IPS-18a (cell line): Measurements from ENCODE around the gene CENPF.
A peak's percentile ranks its signal among the peaks of the same experiment; 100 is the strongest.

Experiments
- H3K27ac ChIP-seq: one replicate; pipeline ENCODE4 v1.5.1; 2013; ENCODE audit warnings: low read length
- H3K27me3 ChIP-seq: one replicate; pipeline ENCODE4 v1.6.1; 2013; ENCODE audit warnings: mild to moderate bottlenecking, low read length; ENCODE audit not compliant: control insufficient read depth, insufficient read depth
- H3K36me3 ChIP-seq: one replicate; pipeline ENCODE4 v1.6.1; 2013; ENCODE audit warnings: low read depth, low read length; ENCODE audit not compliant: control insufficient read depth
- H3K4me1 ChIP-seq: one replicate; pipeline ENCODE4 v1.6.1; 2013; ENCODE audit warnings: low read depth, low read length; ENCODE audit not compliant: control insufficient read depth
- H3K4me3 ChIP-seq: one replicate; pipeline ENCODE4 v1.5.1; 2013; ENCODE audit warnings: low read length
- H3K9ac ChIP-seq: one replicate; pipeline ENCODE4 v1.6.1; 2013; ENCODE audit warnings: mild to moderate bottlenecking, low read length, moderate library complexity
- H3K9me3 ChIP-seq: one replicate; pipeline ENCODE4 v1.6.1; 2013; ENCODE audit warnings: low read depth, low read length; ENCODE audit not compliant: control insufficient read depth

CENPF gene, protein sequence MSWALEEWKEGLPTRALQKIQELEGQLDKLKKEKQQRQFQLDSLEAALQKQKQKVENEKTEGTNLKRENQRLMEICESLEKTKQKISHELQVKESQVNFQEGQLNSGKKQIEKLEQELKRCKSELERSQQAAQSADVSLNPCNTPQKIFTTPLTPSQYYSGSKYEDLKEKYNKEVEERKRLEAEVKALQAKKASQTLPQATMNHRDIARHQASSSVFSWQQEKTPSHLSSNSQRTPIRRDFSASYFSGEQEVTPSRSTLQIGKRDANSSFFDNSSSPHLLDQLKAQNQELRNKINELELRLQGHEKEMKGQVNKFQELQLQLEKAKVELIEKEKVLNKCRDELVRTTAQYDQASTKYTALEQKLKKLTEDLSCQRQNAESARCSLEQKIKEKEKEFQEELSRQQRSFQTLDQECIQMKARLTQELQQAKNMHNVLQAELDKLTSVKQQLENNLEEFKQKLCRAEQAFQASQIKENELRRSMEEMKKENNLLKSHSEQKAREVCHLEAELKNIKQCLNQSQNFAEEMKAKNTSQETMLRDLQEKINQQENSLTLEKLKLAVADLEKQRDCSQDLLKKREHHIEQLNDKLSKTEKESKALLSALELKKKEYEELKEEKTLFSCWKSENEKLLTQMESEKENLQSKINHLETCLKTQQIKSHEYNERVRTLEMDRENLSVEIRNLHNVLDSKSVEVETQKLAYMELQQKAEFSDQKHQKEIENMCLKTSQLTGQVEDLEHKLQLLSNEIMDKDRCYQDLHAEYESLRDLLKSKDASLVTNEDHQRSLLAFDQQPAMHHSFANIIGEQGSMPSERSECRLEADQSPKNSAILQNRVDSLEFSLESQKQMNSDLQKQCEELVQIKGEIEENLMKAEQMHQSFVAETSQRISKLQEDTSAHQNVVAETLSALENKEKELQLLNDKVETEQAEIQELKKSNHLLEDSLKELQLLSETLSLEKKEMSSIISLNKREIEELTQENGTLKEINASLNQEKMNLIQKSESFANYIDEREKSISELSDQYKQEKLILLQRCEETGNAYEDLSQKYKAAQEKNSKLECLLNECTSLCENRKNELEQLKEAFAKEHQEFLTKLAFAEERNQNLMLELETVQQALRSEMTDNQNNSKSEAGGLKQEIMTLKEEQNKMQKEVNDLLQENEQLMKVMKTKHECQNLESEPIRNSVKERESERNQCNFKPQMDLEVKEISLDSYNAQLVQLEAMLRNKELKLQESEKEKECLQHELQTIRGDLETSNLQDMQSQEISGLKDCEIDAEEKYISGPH (N-terminal part only)

DNA sequence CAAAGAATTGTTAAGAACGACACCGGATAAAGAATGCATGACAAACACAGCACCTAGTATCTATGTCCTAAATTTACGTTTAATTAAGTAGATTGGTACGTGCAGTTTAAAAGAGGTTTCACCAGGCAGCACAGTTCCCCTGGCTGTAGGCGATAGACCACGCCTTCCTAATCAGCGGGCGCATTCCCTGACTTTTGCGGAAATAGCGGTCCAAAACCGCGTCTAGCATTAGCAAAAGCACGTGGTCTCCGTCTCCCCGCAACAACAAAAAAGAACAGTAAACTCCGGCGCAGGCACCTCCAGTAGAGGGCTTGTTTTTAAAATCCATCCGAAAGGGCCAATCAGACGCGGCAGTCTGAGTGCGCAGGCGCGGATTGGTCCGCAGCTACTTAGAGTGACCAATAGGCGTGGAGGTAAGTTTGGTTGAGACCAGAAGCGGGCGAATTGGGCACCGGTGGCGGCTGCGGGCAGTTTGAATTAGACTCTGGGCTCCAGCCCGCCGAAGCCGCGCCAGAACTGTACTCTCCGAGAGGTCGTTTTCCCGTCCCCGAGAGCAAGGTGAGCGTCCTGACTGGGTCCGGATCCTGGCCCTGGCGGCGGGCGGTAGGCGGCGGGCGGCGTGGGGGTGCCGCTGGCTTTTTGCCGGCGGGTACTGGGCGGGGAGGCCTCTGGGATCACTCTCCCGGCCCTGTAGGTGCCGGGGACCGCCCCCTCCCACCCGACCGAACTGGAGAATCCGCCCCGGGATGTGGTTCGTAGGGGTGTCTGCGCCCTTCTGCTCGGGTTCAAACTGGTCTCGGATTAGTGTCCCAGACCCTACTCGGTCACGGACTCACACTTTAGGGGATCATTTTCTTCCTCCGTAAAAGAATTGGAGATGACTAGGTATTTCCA, at the start of gene CENPF:
CENPF (plus strand) TSS at position 432 of the 894 bp plus-strand sequence. CDS start 10,560 bp downstream, outside the sequence.
- H3K4me1 ChIP-seq: peaks cover 15% of the 10 kb centered on the region
- no peaks in the 10 kb centered on the region for H3K36me3 ChIP-seq
- H3K9ac ChIP-seq: peak within 1 kb of the TSS; percentile 97

DNA sequence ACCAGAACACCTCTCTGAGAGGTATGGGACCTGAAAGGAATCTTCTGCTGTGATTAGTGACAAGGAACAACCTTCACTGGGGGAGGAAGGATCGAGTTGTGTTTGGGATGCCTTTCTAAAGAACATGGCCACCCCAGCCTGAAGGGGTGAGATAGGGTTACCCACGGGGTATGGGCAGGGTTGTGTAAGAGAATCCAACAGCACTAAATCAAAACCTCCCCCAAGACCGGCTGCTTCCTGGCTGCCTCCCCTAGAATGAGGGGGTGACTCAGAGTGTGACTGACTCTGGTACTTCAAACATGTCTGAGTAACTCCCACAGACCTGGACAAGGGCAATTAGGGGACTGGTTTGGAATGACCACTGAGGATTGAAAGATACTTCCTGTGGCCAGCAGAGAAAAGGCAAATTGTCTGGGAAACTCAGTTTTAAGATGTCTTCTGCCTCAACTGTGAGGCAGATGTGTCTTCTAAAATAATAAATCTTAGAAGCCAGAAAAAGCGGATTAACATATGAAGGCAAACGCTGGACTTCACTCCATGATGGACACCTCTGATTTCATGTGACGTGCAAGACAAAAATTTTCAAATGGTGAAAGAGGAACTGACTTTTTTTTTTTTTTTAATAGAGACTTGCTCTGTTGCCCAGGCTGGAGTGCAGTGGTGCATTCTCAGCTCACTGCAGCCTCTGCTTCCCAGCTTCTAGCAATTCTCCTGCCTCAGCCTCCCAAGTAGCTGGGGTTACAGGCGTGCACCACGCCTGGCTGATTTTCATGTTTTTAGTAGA, 44.9 kb upstream of the CENPF start:
- no peaks in the 10 kb centered on the region for H3K27me3 ChIP-seq
- H3K9me3 ChIP-seq: no peaks in the 10 kb centered on the region
- no peak overlapping the region for H3K4me3 ChIP-seq
- no peaks in the 10 kb centered on the region for H3K36me3 ChIP-seq
- peaks cover 7% of the 10 kb centered on the region for H3K4me1 ChIP-seq
- H3K9ac ChIP-seq: no peak overlapping the region
- H3K27ac ChIP-seq: no peak overlapping the region

More for the DNA sequence above, at the start of gene CENPF:
- Histone ChIP-seq H3K4me3 (peak within 1 kb of the TSS; percentile 98), H3K27me3 (no peaks in the 10 kb centered on the region), H3K9me3 (no peaks in the 10 kb centered on the region), H3K27ac (peak within 1 kb of the TSS; percentile 84)

GRCh38 chr1:214563881-214564280, 39.1 kb upstream of the CENPF start:
- Histone ChIP-seq H3K9ac (no peak overlapping the region), H3K9me3 (no peaks in the 10 kb centered on the region), H3K36me3 (no peaks in the 10 kb centered on the region), H3K27me3 (no peaks in the 10 kb centered on the region), H3K4me1 (no peaks in the 10 kb centered on the region), H3K27ac (no peak overlapping the region), H3K4me3 (no peak overlapping the region)

DNA sequence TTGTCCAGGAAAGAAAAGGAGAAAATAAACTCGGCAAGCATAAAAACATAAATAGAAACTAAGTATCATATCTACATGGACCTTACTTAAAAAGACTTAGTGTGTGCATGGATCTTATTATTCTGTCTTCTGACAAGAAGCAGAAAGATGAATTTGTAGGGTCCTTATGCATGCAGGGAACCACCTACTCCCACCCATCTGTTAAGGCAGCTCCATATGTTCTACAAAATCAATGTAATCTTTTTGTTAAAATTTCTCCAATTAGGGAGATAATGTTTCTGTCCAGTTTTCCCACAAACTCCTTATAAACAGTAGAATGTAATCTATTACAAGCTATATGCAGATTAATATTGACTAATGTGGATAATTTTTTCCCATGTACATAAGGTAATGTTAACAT, 37.7 kb upstream of the CENPF start:
- H3K27ac ChIP-seq: no peak overlapping the region
- no peaks in the 10 kb centered on the region for H3K36me3 ChIP-seq
- no peaks in the 10 kb centered on the region for H3K9me3 ChIP-seq
- no peak overlapping the region for H3K9ac ChIP-seq
- H3K4me3 ChIP-seq: no peak overlapping the region
- no peaks in the 10 kb centered on the region for H3K27me3 ChIP-seq
- no peaks in the 10 kb centered on the region for H3K4me1 ChIP-seq

- no peaks in the 10 kb centered on the region for H3K9me3 ChIP-seq
- no peaks in the 10 kb centered on the region for H3K36me3 ChIP-seq
- no peaks in the 10 kb centered on the region for H3K27me3 ChIP-seq
- H3K27ac ChIP-seq: no peak overlapping the region
- H3K9ac ChIP-seq: no peak overlapping the region
- no peaks in the 10 kb centered on the region for H3K4me1 ChIP-seq
- H3K4me3 ChIP-seq: no peak overlapping the region
These were observed 36.6 kb upstream of the CENPF start for GRCh38 chr1:214566158-214567104.

- Histone ChIP-seq H3K4me3 (no peak overlapping the region), H3K9me3 (no peaks in the 10 kb centered on the region), H3K27me3 (no peaks in the 10 kb centered on the region), H3K9ac (no peak overlapping the region), H3K36me3 (no peaks in the 10 kb centered on the region), H3K27ac (no peak overlapping the region), H3K4me1 (no peaks in the 10 kb centered on the region)
These were observed 35.5 kb upstream of the CENPF start for GRCh38 chr1:214567481-214567980.

GRCh38 chr1:214568328-214568727, 34.7 kb upstream of the CENPF start:
- Histone ChIP-seq H3K9me3 (no peaks in the 10 kb centered on the region), H3K36me3 (no peaks in the 10 kb centered on the region), H3K4me1 (no peaks in the 10 kb centered on the region), H3K9ac (no peak overlapping the region), H3K27me3 (no peaks in the 10 kb centered on the region), H3K4me3 (no peak overlapping the region), H3K27ac (no peak overlapping the region)

GRCh38 chr1:214569357-214570004, 33.5 kb upstream of the CENPF start:
- H3K9ac ChIP-seq: no peak overlapping the region
- H3K4me1 ChIP-seq: no peaks in the 10 kb centered on the region
- no peaks in the 10 kb centered on the region for H3K27me3 ChIP-seq
- H3K9me3 ChIP-seq: no peaks in the 10 kb centered on the region
- H3K27ac ChIP-seq: no peak overlapping the region
- no peak overlapping the region for H3K4me3 ChIP-seq
- no peaks in the 10 kb centered on the region for H3K36me3 ChIP-seq

GRCh38 chr1:214570442-214570841, 32.6 kb upstream of the CENPF start:
- H3K9ac ChIP-seq: no peak overlapping the region
- no peak overlapping the region for H3K4me3 ChIP-seq
- H3K27me3 ChIP-seq: no peaks in the 10 kb centered on the region
- H3K4me1 ChIP-seq: no peaks in the 10 kb centered on the region
- no peak overlapping the region for H3K27ac ChIP-seq
- no peaks in the 10 kb centered on the region for H3K9me3 ChIP-seq
- no peaks in the 10 kb centered on the region for H3K36me3 ChIP-seq
